ENCODE data around the gene SFRP2. TPM values are rescaled to one million over a fixed set of nuclear protein-coding genes. Genes with fewer than 3 reads are reported as not detected.

SFRP2 gene
- total and polyA plus RNA-seq, 11 donors, result 0.06 to 18.8 (median 0.37) TPM; not detected in 2

DNA sequence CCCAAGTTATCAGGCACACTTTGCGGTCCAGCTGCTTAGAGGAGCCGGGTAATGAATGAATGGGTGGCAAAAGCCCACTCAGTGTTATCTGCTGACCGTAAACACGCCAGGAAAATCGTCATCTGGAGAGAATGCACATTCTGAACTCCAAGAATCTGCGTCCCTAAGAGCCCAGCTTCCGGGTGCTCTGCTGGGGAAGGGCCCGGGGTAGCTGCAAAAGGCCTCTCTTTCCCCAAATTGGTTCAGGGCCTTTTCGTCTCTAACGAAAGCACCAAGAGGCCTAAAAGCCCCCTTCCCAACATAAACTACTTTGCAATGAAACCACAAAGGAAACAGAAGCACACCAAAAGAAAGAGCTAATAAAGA, 1.6 kb upstream of the SFRP2 start:
- no peak for ATAC-seq
- TF ChIP-seq, protein P1, sequence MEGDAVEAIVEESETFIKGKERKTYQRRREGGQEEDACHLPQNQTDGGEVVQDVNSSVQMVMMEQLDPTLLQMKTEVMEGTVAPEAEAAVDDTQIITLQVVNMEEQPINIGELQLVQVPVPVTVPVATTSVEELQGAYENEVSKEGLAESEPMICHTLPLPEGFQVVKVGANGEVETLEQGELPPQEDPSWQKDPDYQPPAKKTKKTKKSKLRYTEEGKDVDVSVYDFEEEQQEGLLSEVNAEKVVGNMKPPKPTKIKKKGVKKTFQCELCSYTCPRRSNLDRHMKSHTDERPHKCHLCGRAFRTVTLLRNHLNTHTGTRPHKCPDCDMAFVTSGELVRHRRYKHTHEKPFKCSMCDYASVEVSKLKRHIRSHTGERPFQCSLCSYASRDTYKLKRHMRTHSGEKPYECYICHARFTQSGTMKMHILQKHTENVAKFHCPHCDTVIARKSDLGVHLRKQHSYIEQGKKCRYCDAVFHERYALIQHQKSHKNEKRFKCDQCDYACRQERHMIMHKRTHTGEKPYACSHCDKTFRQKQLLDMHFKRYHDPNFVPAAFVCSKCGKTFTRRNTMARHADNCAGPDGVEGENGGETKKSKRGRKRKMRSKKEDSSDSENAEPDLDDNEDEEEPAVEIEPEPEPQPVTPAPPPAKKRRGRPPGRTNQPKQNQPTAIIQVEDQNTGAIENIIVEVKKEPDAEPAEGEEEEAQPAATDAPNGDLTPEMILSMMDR (IDR thresholded peaks at IDR 0.05), result no peak
- no peak for TF ChIP-seq POLR2A (IDR thresholded peaks at IDR 0.05)
- 59 to 80% (median 60%) methylated on average over 10 of the region's 10 CpGs for WGBS, 4 donors
- Histone ChIP-seq H3K36me3 (no peaks in the 10 kb centered on the region), H3K9me3 (no peaks in the 10 kb centered on the region), H3K4me3 (peak overlapping the region in 5 of 12 donors; percentile 18 to 33 (median 25)), H3K27ac (no peak overlapping the region), H3K27me3 (peaks cover 38 to 97% (median 66%) of the 10 kb centered on the region in 9 donors), H3K4me1 (peaks cover 3 to 36% (median 24%) of the 10 kb centered on the region in 12 donors)
- no peak for DNase-seq
- intact Hi-C loops (cut with DNase I), result loop anchor here in 7 of 10 donors (5.0 to 10.0 kb wide), 6 partner anchors 224 to 714 kb away; no protein-coding TSS in a partner anchor

DNA sequence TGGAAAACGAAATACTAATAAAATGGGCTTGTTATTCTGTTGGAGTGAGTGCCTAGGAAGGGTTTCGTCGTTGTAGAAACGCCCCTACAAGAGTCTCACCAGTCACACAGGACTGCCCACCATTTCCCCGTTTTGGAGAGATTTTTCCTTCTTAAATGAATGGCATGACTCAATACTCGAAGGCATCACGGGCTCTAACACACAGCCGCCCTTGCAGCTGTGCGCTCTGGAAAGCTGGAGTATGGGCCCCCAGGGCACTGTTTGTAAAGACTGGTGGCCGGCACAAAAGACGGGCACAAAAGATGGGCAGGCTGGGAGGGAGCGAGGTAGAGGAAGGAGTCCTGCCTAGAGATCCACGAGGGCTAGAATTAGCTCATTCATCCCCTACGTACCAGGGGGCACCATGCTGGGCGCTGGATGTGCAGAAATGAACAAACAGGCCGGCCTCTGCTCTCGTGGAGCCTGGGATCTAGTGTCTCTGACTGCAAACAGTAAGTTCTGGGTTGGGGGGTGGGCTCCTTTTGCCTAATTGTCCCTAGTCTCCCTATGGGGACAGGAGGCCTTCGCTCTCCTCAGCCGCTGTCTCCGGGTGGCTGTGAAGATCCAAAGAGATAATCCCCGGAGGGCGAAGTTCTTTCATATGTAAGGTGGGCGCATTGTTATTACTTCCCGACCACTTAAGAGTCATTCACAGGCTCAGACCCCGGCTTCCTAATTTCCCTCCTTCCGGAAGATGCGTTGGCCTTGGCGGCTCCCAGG, 1.0 kb upstream of the SFRP2 start:
- ATAC-seq (no peak), DNase-seq (no peak)
- Histone ChIP-seq H3K27ac (no peak overlapping the region), H3K36me3 (no peaks in the 10 kb centered on the region), H3K4me3 (no peak overlapping the region), H3K4me1 (peaks cover 3 to 36% (median 24%) of the 10 kb centered on the region in 12 donors), H3K27me3 (peaks cover 38 to 98% (median 67%) of the 10 kb centered on the region in 9 donors), H3K9me3 (no peaks in the 10 kb centered on the region)
- no peak for TF ChIP-seq POLR2A (IDR thresholded peaks at IDR 0.05)
- TF ChIP-seq, protein P1 (IDR thresholded peaks at IDR 0.05), result no peak
- 55 to 63% (median 60%) methylated on average over 25 to 28 of the region's 28 CpGs for WGBS, 4 donors
- intact Hi-C loops (cut with DNase I), result loop anchor here in 9 of 10 donors (5.0 to 10.0 kb wide), 8 partner anchors 225 to 715 kb away; no protein-coding TSS in a partner anchor

DNA sequence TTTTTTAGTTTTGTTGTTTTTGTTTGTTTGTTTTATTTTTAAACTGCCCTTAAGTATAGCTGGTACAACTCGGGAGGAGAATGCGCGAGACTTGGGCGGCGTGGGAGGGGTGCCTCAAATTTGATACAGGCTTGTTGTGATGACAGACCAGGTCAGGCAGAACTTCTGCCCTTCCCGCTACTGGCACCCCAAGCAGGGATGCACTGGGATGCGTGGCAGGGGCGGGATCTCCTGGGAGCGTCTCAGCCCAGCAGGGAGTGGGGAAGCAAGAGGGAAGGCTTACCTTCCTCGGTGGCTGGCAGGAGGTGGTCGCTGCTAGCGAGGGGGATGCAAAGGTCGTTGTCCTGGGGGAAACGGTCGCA, 851 bp downstream of the SFRP2 start:
- peaks cover 3 to 36% (median 24%) of the 10 kb centered on the region in 12 donors for H3K4me1 ChIP-seq
- no peaks in the 10 kb centered on the region for H3K9me3 ChIP-seq
- H3K4me3 ChIP-seq, result peak overlapping the region in 3 of 12 donors; percentile 15 to 45 (median 32)
- ATAC-seq, result no peak
- no peaks in the 10 kb centered on the region for H3K36me3 ChIP-seq
- no peak for TF ChIP-seq POLR2A (IDR thresholded peaks at IDR 0.05)
- TF ChIP-seq, protein P1 (IDR thresholded peaks at IDR 0.05), result no peak
- intact Hi-C loops (cut with DNase I), result loop anchor here in 5 of 10 donors (5.0 to 10.0 kb wide), 4 partner anchors 517 to 717 kb away; no protein-coding TSS in a partner anchor
- DNase-seq, result peak in 1 of 5 donors; percentile 44
- H3K27me3 ChIP-seq, result peaks cover 38 to 97% (median 63%) of the 10 kb centered on the region in 9 donors
- no peak overlapping the region for H3K27ac ChIP-seq
- WGBS, 4 donors, result 16 to 25% (median 20%) methylated on average over 12 to 15 of the region's 15 CpGs

- no peak for DNase-seq
- 41 to 53% (median 50%) methylated on average over 5 of the region's 5 CpGs for WGBS, 4 donors
- Histone ChIP-seq H3K9me3 (no peaks in the 10 kb centered on the region), H3K4me3 (no peak overlapping the region), H3K27ac (no peak overlapping the region), H3K36me3 (no peaks in the 10 kb centered on the region), H3K4me1 (peaks cover 3 to 33% (median 23%) of the 10 kb centered on the region in 12 donors), H3K27me3 (peaks cover 38 to 94% (median 58%) of the 10 kb centered on the region in 9 donors)
- TF ChIP-seq, protein P1 (IDR thresholded peaks at IDR 0.05), result no peak
- TF ChIP-seq POLR2A (IDR thresholded peaks at IDR 0.05), result no peak
- no peak for ATAC-seq
- intact Hi-C loops (cut with DNase I), result loop anchor here in 5 of 10 donors (5.0 to 10.0 kb wide), 4 partner anchors 517 to 717 kb away; no protein-coding TSS in a partner anchor
Observed at GRCh38 chr4:153787575-153787974, 1.3 kb downstream of the SFRP2 start.

Data from heart left ventricle (tissue), 16 donors.